ENCODE measurements around the gene B3GNT7.

DNA sequence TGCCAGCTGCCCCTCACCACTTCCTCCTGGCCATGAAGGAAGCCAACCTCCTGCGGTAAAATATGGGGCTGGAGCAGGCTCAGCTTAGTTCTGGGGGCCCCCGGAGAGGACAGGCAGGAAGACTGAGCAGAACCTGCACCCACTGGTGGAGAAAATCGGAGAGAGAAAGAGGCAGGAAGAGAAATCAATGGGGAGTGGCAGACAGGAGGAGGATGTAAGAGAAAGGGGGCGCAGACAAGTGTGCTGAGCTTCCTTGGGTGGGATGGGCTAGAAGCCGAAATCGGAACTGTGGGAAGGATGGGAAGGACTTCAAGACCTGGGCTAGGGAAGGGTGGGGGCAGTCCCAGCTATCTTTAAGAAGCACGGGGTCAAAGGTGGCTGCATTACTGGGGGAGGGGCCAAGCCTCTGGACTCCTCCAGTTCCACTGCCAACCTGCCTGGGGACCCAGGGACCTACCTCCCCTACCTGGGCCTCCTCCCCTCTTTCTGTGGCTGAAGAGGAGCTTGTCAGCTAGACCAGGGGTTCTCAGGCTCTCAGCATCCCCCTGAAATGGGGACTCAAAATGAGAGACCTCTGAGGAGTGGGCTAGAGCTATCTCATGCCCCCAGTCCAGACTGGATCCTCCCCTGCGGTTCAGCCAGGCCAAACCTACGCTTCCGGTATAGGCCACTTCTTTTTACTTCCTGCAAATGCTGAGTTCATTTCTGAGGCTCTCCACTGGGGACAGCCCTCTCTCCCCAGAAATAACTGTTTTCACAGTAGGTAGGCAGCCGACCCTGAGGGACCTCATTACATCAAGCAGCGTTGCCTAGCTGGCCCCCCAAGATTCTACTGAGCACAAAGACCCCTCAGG, 33.6 kb upstream of the B3GNT7 start:
- TF ChIP-seq CTCF (conservative IDR thresholded peaks at IDR 0.05; ENCODE audit: low read length) (peak; percentile 46), EZH2phosphoT487 (IDR thresholded peaks at IDR 0.05; ENCODE audit: borderline replicate concordance) (no peak)

Data from Loucy (cell line).